NCI-H2029 (cell line): ENCODE results near the gene TMEM191C.
"Not testable (repeated sequence)": the region's sequence is repeated elsewhere in the genome, so short reads cannot be mapped to it uniquely, and the experiment has no call there.

Experiments used
- DNase-seq: peaks from one replicate; lab custom pipeline; 2025; lab: John Stamatoyannopoulos, UW

TMEM191C gene

DNA sequence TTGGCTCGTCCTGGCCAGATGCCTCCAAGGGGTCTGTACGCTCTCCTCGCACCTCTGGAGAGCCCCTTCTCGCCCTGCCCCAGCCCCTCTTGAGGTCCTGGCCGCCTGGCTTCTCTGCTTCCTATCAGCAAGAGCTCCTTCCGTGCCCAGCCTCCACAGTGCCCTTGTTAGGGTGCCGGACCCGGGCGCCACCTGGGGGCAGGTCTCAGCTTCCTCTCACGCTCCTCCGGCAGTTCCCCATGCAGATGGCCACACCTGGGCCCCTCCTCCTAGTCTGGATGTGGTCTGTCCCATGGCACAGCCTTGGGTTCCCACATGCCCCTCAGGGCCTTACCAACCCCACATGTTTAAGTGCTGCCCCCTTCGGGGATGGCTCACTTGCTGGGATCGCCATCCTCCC is 6.5 kb downstream of the TMEM191C start:
- not testable (repeated sequence) for DNase-seq

DNA sequence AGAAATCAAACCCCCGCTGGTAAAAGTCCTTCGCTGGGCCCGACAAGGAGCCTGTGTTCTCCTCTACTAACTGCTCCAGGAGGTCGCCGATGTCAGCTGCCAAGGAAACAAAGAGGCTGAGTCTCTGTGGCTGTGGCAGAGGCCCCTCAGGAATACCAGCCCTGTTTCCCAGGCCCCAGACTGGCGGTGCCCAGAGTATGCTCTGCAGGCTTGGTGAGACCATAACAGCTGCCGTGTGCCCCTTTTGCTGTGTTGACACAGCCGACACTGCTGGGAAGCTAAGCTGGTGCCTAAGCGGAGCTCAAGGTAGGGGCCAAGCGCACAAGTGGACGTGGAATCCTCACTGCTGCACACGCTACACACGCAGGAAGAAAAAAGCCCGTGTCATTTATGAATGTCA is 16.9 kb downstream of the TMEM191C start:
- not testable (repeated sequence) for DNase-seq

DNA sequence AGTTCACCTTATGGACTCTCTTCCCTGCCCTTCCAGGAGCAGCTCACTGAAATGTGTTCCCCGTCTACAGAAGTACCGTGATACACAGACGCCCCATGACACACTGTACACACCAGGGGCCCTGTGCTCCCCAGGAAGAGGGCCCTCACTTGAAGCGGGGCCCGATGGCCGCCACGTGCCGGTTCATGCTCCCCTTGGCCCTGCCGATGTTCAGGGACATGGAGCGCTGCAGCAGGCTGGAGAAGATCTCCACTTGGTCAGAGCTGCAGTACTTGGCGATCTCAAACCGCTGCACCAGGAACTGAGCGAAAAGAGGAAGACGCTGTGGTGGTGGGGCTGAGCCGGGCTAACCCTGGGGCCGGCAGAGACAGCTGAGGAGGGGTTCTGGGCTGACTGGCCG is 20.5 kb downstream of the TMEM191C start:
- DNase-seq, result not testable (repeated sequence)

DNA sequence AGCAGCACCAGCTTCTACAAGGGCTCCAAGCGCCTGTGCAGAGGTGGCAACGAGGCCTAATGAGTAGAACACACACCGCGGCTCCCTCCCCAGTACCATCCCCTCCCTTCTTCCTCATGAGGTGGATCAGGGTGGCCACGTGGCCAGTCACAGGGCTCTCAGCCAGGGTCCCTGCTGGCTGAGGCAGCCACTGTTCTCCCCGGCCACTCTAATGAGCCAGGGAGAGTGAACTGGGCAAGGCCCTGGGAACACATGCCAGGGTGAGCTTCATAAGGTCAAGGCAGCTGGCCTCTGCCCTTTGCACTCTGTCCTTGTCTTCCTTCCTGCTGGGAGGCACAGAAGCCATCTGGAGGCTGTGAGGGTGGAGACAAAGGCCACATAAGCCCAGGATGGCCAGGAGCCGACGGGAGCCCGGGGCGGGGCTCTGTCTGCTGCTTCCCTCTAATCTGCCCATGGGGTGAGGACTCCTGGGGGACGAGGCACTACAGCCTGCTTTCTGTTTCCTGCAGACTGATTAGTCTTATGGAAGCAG is 22.0 kb downstream of the TMEM191C start:
- DNase-seq, result not testable (repeated sequence)

DNA sequence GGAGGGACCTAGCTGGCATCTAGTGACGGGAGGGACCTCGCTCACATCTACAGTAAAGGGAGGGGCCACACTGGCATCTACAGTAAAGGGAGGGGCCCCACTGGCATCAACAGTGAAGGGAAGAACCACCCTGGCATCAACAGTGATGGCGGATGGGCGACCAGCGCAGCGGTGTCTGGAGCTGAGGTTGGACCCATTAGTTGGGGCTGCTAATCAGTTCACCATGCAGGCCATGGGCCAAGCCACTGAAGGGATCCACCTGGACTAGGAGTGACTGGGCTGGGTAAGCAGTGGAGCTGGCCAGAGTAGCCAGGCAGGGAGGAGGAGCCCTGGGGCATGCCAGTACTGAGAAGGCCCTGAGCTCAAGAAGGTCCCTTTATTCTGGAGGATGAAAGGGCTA is 23.4 kb downstream of the TMEM191C start:
- DNase-seq, result not testable (repeated sequence)

DNA sequence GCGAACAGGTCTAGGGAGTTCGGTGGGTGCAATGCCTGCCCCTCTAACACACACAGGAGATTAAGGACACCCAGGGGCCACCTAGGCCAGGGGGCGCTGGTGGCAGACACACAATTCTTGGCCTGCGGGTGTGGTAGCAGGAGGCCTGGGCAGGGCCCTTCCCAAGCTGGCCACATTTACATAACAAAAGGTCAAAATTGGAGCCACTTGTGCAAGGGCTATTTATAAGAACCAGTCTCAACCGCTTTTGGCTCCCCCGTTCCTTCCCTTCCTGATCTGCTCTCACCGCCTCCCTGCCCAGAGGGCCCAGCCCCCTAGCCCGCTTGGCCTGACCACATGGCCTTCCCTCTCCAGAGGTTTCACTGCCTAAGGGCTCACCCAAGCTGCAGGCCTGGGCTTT is 25.1 kb downstream of the TMEM191C start:
- not testable (repeated sequence) for DNase-seq

DNA sequence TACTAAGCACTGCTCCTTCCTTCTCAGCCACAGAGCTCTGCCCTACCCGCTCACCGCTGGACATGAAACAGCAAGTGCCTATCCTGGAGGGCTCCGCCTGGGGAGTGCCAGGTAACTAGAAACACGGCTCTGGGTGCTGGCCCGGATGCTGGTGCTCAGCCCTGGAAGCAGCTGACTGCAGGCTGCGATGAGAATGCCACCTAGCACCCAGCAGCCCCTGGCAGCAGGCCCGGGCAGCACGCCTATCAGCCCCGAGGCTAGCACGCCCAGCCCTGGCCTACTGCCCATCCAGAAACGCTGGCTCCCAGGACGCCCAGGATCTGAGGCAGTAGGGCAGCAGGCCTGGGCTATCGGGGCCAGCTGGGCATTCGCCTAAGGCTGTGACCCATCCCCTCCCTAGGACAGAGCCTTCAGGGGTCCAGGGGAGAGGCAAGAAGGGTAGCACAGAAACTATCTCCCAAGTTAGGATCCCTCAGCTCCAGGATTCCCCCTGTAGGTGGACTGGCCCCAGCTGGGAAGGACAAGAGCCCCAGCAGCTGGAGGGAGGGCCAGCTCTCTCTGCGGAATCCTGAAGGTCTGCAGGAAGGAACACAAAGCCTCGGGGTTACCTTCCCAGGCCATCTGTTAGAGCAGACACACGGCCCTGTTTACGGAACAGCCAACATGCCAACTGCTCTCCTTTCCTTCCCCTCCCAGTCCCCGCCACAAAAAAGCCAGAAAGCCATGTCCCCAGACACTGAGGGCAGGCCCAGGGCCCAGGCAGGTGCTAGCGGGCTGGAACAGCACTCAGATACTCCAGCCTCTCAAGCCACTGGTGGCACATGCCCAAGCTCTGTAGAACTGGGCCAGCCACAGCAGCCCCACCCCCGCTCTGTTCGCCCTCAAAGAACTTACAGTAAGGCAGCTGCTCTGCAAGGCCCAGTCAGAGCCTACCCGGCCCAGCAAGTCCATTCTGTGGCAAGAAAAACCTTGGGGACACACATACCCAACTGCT is 26.9 kb downstream of the TMEM191C start:
- not testable (repeated sequence) for DNase-seq

DNA sequence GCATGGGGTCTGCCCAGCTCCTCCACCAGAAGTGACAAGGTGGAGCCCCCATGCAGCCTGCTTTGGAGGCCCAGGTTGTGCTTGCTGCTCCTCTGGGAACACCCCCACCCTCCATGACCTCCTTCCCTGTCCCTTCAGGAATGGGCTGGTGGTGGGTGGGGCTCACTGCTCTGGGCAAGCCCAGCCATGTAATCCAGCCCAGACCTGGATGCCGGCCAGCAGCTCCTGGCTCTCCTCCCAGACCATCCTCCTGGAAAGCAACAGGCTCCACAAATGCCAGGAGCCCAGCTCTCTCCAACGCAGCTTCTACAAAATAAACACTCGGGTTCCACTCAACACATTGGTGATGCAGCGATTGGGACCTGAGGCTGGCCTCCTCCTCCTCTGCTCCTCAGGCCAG is 30.8 kb downstream of the TMEM191C start:
- DNase-seq, result not testable (repeated sequence)

DNA sequence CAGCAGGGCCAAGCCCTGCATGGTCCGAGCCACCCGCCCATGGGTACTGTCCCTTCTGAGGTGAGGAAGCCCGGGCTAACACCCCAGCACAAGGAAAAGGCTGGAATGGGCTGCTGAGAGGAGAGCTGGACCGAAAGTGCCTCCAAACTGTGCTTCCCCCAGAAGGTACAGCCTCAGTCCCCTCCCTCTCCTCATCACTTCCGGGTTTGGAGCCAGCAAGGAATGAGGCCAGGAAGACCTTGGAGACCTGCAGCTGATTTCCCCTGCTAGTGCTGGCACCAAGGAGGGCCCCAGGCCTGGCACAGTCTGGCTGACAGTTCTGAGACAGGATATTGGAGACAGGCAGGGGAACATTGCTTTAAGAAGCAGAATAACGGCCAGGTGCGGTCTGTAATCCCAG is 31.3 kb downstream of the TMEM191C start:
- DNase-seq, result not testable (repeated sequence)

DNA sequence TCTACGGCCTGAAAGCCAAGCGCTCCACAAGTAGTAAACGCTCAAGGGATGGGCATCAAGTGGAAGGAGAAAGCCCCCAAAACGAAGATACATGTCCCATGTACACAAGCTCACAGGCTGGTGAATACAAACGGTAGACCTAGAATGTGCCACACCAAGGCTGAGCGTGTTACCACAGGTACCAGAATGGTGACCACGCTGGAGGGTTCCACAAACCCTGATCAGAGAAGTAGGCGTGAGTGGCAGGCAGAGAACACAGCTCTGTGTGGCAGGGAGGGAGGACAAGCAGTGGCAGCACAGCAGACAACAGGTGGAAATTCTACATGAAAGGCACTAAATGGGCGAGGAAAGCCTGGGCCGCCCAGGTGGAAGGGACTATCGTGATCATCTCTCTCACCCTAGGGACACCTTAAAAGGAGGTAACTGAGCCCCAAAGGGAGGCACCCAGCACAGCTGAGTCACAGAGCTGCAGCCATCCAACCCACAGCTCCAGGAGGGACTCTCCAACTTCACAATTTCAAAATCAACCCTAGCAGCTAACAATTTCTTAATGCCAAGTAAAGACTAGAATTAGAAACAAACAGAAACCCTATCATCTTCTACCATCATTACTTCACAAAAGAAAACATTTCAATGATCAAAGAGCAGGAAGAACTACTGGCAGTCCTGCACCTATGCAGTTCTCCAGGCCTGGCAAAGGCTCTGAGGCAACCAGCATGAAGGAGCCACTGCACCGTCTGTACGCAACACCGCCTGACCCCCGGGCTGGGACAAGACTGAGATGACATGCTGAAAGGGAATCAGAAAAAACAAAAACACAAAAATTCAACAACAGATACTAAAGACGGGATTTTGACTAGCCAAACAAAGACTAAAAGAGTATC is 32.7 kb downstream of the TMEM191C start:
- not testable (repeated sequence) for DNase-seq

DNA sequence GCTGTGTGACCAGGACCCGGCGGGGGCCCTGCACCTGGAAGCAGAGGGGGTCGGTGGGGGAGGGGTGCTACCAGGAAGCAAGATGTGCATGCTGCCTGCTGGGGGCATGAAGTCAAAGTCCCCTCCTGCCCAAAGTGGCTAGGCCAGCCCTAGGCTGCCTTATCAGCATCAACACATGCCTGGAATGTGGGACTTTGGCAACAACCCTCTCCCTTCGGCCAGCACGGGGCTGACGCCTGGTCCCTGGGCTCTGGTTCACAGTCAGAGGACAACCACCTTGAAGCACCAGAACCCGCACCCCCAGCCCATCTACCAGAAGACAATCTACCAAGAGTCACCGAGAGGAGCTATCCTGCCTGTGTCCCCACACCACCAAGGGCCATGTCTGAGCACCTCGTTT is 43.2 kb downstream of the TMEM191C start:
- DNase-seq, result not testable (repeated sequence)

DNA sequence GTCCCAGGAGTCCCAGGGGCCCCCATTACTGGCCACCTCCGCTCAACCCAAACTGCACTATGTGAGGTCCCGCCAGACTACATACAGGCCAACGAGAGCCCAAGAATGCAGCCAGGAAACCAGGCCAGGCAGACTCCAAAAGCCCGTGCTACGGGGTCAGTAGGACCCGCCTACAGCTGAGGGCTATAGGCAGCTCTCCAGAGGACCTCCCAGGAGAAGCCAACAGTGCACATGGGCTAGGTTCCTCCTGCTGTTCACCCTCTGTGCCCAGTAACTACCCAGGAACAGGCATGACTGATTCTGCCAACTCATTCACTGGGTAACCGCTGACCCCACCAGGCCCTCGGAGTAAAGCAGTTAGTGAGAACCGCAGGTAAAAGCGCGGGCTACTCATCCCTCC is 44.8 kb downstream of the TMEM191C start:
- DNase-seq, result not testable (repeated sequence)

DNA sequence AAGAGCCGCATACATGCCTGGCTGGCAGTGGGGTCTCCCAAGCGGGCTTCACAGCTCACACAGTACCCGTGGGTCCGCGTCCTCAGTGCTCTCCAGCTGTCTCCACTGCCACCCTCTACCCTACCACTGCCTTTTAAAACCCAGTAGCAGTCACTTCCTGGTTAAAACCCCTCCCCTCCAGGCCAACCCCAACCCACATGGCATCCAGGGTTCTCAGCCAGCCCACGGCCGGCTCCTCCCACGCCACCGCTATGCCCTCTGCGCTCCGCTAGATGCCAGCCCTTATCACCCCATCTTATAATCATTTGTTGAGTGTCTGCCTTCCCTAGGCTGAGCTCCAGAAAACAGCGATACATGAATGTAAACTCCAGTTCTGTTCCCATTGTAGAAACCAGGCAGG is 46.9 kb downstream of the TMEM191C start:
- not testable (repeated sequence) for DNase-seq

DNA sequence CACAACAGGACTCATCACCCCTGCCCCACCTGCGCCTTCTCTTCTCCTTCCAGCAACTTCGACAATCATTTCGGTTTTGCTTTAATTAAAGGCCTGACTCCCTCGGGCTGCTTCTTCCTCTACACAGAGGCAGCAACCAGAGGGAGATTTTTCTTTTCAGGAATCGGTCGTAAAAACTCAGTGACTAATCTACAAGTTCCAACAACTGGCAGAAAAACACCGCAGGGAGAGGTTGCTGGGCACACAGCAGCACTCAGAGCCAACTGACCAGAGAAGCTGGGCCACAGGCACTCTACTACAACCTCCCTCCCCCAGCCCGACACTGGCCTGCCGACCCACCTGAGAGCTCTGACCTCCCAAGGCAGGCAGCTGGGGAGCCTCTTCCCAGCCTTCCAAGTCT is 48.0 kb downstream of the TMEM191C start:
- DNase-seq, result not testable (repeated sequence)

DNA sequence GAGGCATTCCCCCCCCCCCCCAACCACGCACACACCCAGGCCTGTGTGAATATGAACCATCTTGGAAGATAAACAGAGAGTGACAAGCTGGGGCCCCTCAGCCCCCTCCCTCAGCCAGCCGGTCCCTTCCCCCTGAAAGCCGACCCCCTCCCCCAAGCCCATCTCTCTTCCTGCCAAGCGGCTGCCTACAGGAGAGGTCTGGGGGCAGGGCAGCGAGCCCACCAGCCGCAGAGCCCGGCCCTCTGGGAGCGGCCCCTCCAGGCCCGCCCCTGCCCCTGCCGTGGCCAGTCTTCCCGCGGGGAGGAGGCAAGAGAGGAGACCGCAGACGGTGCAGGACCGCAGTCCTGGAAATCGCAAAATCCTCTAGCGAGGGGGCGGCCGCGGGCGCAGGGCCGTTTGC is 49.3 kb downstream of the TMEM191C start:
- not testable (repeated sequence) for DNase-seq

DNA sequence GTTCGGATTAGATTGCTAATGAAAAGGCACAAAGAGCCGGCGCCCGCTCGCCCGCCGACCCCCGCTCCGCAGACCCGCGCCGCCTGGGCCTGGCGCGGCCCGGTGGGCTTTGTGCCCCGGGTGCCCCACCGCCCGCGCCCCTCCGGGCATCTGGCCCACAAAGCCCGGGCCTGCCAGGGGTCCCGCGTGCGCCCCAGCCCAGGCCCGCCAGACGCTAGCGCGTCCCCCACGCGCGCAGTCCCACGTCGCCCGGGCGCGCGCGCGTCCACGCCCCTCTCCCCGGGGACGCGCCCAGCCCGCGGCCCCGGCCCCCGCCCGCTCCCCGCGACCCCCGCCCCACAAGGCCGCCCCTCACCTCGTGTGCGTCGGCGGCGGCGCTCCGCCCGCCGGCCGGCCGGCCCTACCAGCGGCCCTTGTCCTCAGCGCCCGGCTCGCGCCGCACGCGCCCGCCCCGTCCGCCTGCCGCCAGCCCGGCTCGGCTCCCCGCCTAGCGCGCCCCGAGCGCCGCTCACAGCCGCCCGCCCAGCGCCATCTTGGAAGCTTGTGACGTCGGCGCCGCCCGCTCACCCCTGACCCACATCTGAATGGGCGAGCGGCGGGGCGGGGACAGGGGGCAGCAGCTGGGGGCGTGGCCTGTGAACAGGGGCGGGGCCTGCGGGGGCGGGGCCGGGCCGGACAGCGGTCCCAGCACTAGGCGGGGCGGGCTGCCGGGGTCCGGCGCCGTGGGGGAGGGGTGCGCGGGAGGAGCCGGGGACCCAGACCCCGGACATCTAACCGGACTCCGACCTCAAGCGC is 50.0 kb downstream of the TMEM191C start:
- DNase-seq, result not testable (repeated sequence)
